ENCODE results near the gene AADACL4.

AADACL4 gene

GRCh38 chr1:12677565-12677964 is 33.7 kb downstream of the AADACL4 start:
- Mint-ChIP-seq H3K4me3 (no peak overlapping the region), H3K9me3 (peaks cover 5% of the 10 kb centered on the region), H3K27ac (no peak overlapping the region), H3K27me3 (ENCODE audit: low read depth) (peaks cover 15% of the 10 kb centered on the region), H3K36me3 (ENCODE audit: low read depth) (no peaks in the 10 kb centered on the region), H3K4me1 (ENCODE audit: low read depth) (no peaks in the 10 kb centered on the region)

GRCh38 chr1:12678350-12678749 is 34.5 kb downstream of the AADACL4 start:
- H3K4me1 Mint-ChIP-seq (ENCODE audit: low read depth) = no peaks in the 10 kb centered on the region
- peaks cover 5% of the 10 kb centered on the region for H3K9me3 Mint-ChIP-seq
- H3K27me3 Mint-ChIP-seq (ENCODE audit: low read depth) = peaks cover 12% of the 10 kb centered on the region
- no peaks in the 10 kb centered on the region for H3K36me3 Mint-ChIP-seq (ENCODE audit: low read depth)
- no peak overlapping the region for H3K27ac Mint-ChIP-seq
- H3K4me3 Mint-ChIP-seq = no peak overlapping the region

GRCh38 chr1:12678820-12679219 is 34.9 kb downstream of the AADACL4 start:
- Mint-ChIP-seq H3K4me3 (no peak overlapping the region), H3K4me1 (ENCODE audit: low read depth) (no peaks in the 10 kb centered on the region), H3K9me3 (peaks cover 5% of the 10 kb centered on the region), H3K36me3 (ENCODE audit: low read depth) (no peaks in the 10 kb centered on the region), H3K27ac (no peak overlapping the region), H3K27me3 (ENCODE audit: low read depth) (peaks cover 12% of the 10 kb centered on the region)

- Mint-ChIP-seq H3K4me1 (ENCODE audit: low read depth) (no peaks in the 10 kb centered on the region), H3K9me3 (no peaks in the 10 kb centered on the region), H3K36me3 (ENCODE audit: low read depth) (no peaks in the 10 kb centered on the region), H3K4me3 (no peak overlapping the region), H3K27ac (no peak overlapping the region), H3K27me3 (ENCODE audit: low read depth) (peaks cover 8% of the 10 kb centered on the region)
These were observed 46.3 kb downstream of the AADACL4 start for GRCh38 chr1:12690156-12690555.

GRCh38 chr1:12692967-12693782 is 49.3 kb downstream of the AADACL4 start:
- Mint-ChIP-seq H3K36me3 (ENCODE audit: low read depth) (no peaks in the 10 kb centered on the region), H3K4me3 (no peak overlapping the region), H3K27me3 (ENCODE audit: low read depth) (peaks cover 14% of the 10 kb centered on the region), H3K4me1 (ENCODE audit: low read depth) (no peaks in the 10 kb centered on the region), H3K9me3 (no peaks in the 10 kb centered on the region), H3K27ac (no peak overlapping the region)

- H3K4me3 Mint-ChIP-seq = no peak overlapping the region
- no peaks in the 10 kb centered on the region for H3K36me3 Mint-ChIP-seq (ENCODE audit: low read depth)
- no peaks in the 10 kb centered on the region for H3K4me1 Mint-ChIP-seq (ENCODE audit: low read depth)
- H3K9me3 Mint-ChIP-seq = no peaks in the 10 kb centered on the region
- H3K27ac Mint-ChIP-seq = no peak overlapping the region
- peaks cover 14% of the 10 kb centered on the region for H3K27me3 Mint-ChIP-seq (ENCODE audit: low read depth)
These were observed 52.8 kb downstream of the AADACL4 start for GRCh38 chr1:12696658-12697057.

- H3K4me3 Mint-ChIP-seq = no peak overlapping the region
- peaks cover 14% of the 10 kb centered on the region for H3K27me3 Mint-ChIP-seq (ENCODE audit: low read depth)
- H3K9me3 Mint-ChIP-seq = no peaks in the 10 kb centered on the region
- no peak overlapping the region for H3K27ac Mint-ChIP-seq
- H3K36me3 Mint-ChIP-seq (ENCODE audit: low read depth) = no peaks in the 10 kb centered on the region
- no peaks in the 10 kb centered on the region for H3K4me1 Mint-ChIP-seq (ENCODE audit: low read depth)
These were observed 53.5 kb downstream of the AADACL4 start for GRCh38 chr1:12697397-12697796.

GRCh38 chr1:12703821-12704451 is 60.1 kb downstream of the AADACL4 start:
- no peak overlapping the region for H3K27ac Mint-ChIP-seq
- H3K36me3 Mint-ChIP-seq (ENCODE audit: low read depth) = no peaks in the 10 kb centered on the region
- no peaks in the 10 kb centered on the region for H3K4me1 Mint-ChIP-seq (ENCODE audit: low read depth)
- no peak overlapping the region for H3K4me3 Mint-ChIP-seq
- H3K27me3 Mint-ChIP-seq (ENCODE audit: low read depth) = peaks cover 9% of the 10 kb centered on the region
- peaks cover 8% of the 10 kb centered on the region for H3K9me3 Mint-ChIP-seq

GRCh38 chr1:12706061-12706460 is 62.2 kb downstream of the AADACL4 start:
- peaks cover 15% of the 10 kb centered on the region for H3K27me3 Mint-ChIP-seq (ENCODE audit: low read depth)
- H3K27ac Mint-ChIP-seq = no peak overlapping the region
- H3K9me3 Mint-ChIP-seq = peaks cover 8% of the 10 kb centered on the region
- H3K36me3 Mint-ChIP-seq (ENCODE audit: low read depth) = no peaks in the 10 kb centered on the region
- no peak overlapping the region for H3K4me3 Mint-ChIP-seq
- H3K4me1 Mint-ChIP-seq (ENCODE audit: low read depth) = no peaks in the 10 kb centered on the region

GRCh38 chr1:12708396-12709090 is 64.7 kb downstream of the AADACL4 start:
- Mint-ChIP-seq H3K27ac (no peak overlapping the region), H3K4me1 (ENCODE audit: low read depth) (no peaks in the 10 kb centered on the region), H3K9me3 (peaks cover 4% of the 10 kb centered on the region), H3K4me3 (no peak overlapping the region), H3K27me3 (ENCODE audit: low read depth) (peaks cover 22% of the 10 kb centered on the region), H3K36me3 (ENCODE audit: low read depth) (no peaks in the 10 kb centered on the region)

- Mint-ChIP-seq H3K9me3 (peaks cover 1% of the 10 kb centered on the region), H3K27me3 (ENCODE audit: low read depth) (peaks cover 22% of the 10 kb centered on the region)
These were observed 65.2 kb downstream of the AADACL4 start for GRCh38 chr1:12709091-12709491.

GRCh38 chr1:12709696-12710095 is 65.8 kb downstream of the AADACL4 start:
- Mint-ChIP-seq H3K27ac (no peak overlapping the region), H3K9me3 (no peaks in the 10 kb centered on the region), H3K27me3 (ENCODE audit: low read depth) (peaks cover 22% of the 10 kb centered on the region), H3K4me3 (no peak overlapping the region), H3K4me1 (ENCODE audit: low read depth) (no peaks in the 10 kb centered on the region), H3K36me3 (ENCODE audit: low read depth) (no peaks in the 10 kb centered on the region)

More at GRCh38 chr1:12709091-12709491, 65.2 kb downstream of the AADACL4 start:
- Mint-ChIP-seq H3K27ac (no peak overlapping the region), H3K4me3 (no peak overlapping the region), H3K4me1 (ENCODE audit: low read depth) (no peaks in the 10 kb centered on the region), H3K36me3 (ENCODE audit: low read depth) (no peaks in the 10 kb centered on the region)

GRCh38 chr1:12711536-12711935 is 67.7 kb downstream of the AADACL4 start:
- no peaks in the 10 kb centered on the region for H3K4me1 Mint-ChIP-seq (ENCODE audit: low read depth)
- no peak overlapping the region for H3K27ac Mint-ChIP-seq
- H3K36me3 Mint-ChIP-seq (ENCODE audit: low read depth) = no peaks in the 10 kb centered on the region
- no peaks in the 10 kb centered on the region for H3K9me3 Mint-ChIP-seq
- peaks cover 22% of the 10 kb centered on the region for H3K27me3 Mint-ChIP-seq (ENCODE audit: low read depth)
- H3K4me3 Mint-ChIP-seq = no peak overlapping the region

GRCh38 chr1:12712076-12712475 is 68.2 kb downstream of the AADACL4 start:
- Mint-ChIP-seq H3K4me1 (ENCODE audit: low read depth) (no peaks in the 10 kb centered on the region), H3K27ac (no peak overlapping the region), H3K4me3 (no peak overlapping the region), H3K36me3 (ENCODE audit: low read depth) (no peaks in the 10 kb centered on the region), H3K27me3 (ENCODE audit: low read depth) (peaks cover 20% of the 10 kb centered on the region), H3K9me3 (no peaks in the 10 kb centered on the region)

- no peak overlapping the region for H3K4me3 Mint-ChIP-seq
- peaks cover 16% of the 10 kb centered on the region for H3K27me3 Mint-ChIP-seq (ENCODE audit: low read depth)
- no peaks in the 10 kb centered on the region for H3K4me1 Mint-ChIP-seq (ENCODE audit: low read depth)
- H3K9me3 Mint-ChIP-seq = no peaks in the 10 kb centered on the region
- H3K36me3 Mint-ChIP-seq (ENCODE audit: low read depth) = no peaks in the 10 kb centered on the region
- no peak overlapping the region for H3K27ac Mint-ChIP-seq
These were observed 69.0 kb downstream of the AADACL4 start for GRCh38 chr1:12712929-12713328.
